Measurements from ENCODE around the gene STAU1.

The STAU1 gene

GRCh38 chr20:49133571-49133970 is 54.6 kb downstream of the STAU1 start:
- TF ChIP-seq CTCF (IDR thresholded peaks at IDR 0.05; ENCODE audit: extremely low read depth, insufficient read depth, missing control alignments) = no peak
- DNase-seq (ENCODE audit: low spot score) = no peak
- in situ Hi-C loops (cut with MboI; ENCODE audit: low pct_unique_long_range_greater_than_20kb, low sequenced_read_pairs, unreplicated experiment) = loop anchor here (5.0 kb wide), 1 partner anchor 84 kb away; the partner anchor contains the start of gene DDX27

DNA sequence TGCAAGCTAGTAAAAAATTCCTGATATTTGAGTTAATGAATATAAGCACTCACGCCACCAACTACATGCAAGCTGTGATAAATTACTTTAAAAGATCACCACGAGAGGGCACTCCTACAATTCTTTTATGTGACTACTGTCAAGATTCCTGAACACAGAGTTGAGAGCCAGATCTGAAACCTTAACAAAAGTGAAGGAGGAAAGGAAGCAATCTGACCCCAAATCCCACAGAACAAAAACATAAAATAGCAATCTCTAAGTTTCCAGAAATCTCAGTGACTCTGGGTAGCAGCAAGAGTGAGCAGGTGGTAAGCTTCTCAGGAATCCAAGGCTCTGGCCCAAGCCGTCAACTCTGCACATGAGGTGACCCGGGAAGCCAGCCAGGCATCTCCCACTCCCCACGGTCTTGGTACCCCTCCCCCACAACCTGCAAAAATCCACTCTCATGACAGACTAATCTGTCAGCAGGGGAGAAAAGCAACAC is 55.1 kb downstream of the STAU1 start:
- DNase-seq (ENCODE audit: low spot score) = peak; percentile 54
- peak; percentile 50 for TF ChIP-seq CTCF (IDR thresholded peaks at IDR 0.05; ENCODE audit: extremely low read depth, insufficient read depth, missing control alignments)
- in situ Hi-C loops (cut with MboI; ENCODE audit: low pct_unique_long_range_greater_than_20kb, low sequenced_read_pairs, unreplicated experiment) = loop anchor here (5.0 kb wide), 1 partner anchor 84 kb away; the partner anchor contains the start of gene DDX27

DNA sequence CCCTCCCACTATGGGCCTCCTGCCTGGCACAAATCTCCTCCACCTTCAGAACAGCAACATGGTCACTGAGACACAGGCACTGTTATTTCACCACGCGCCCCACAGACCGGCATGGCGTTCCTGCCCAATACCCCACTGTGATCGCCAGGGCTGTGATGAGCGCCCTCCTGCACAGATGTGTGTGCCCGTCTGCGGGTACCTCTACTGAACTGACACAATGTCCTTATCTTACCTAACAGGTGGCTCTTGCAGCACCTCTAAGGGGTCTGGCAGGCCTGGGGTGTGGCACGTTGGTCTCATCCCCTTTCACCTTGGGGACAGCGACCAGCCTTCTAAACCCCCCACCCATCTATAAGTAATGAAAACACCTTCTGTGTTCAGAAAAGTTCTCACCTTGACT is 64.2 kb downstream of the STAU1 start:
- in situ Hi-C loops (cut with MboI; ENCODE audit: low pct_unique_long_range_greater_than_20kb, low sequenced_read_pairs, unreplicated experiment) = no loop called here
- no peak for DNase-seq (ENCODE audit: low spot score)
- TF ChIP-seq CTCF (IDR thresholded peaks at IDR 0.05; ENCODE audit: extremely low read depth, insufficient read depth, missing control alignments) = no peak

GRCh38 chr20:49122920-49123319 is 65.2 kb downstream of the STAU1 start:
- DNase-seq (ENCODE audit: low spot score) = no peak
- TF ChIP-seq CTCF (IDR thresholded peaks at IDR 0.05; ENCODE audit: extremely low read depth, insufficient read depth, missing control alignments) = no peak
- in situ Hi-C loops (cut with MboI; ENCODE audit: low pct_unique_long_range_greater_than_20kb, low sequenced_read_pairs, unreplicated experiment) = no loop called here

DNA sequence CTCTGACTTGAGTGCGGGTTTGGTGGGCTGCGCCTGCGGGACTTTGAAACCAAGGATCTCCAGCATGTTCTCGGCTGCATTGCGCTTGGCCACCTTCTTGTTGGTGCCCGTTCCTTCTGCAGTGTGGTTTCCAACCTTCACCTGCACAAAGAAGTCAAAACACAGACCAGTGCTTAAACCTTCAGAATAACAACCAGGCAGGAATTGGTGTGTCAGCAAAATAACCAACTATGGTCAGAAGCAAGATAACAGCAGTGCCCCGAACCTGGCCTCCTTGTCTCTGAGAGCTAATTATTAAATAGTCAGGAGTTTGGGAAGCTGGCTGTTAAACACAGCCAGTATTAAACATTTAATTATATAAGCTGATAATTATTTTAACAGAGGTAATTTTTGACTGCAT is 68.1 kb downstream of the STAU1 start:
- in situ Hi-C loops (cut with MboI; ENCODE audit: low pct_unique_long_range_greater_than_20kb, low sequenced_read_pairs, unreplicated experiment) = no loop called here
- no peak for TF ChIP-seq CTCF (IDR thresholded peaks at IDR 0.05; ENCODE audit: extremely low read depth, insufficient read depth, missing control alignments)
- no peak for DNase-seq (ENCODE audit: low spot score)

GRCh38 chr20:49118307-49118706 is 69.8 kb downstream of the STAU1 start:
- in situ Hi-C loops (cut with MboI; ENCODE audit: low pct_unique_long_range_greater_than_20kb, low sequenced_read_pairs, unreplicated experiment) = no loop called here
- TF ChIP-seq CTCF (IDR thresholded peaks at IDR 0.05; ENCODE audit: extremely low read depth, insufficient read depth, missing control alignments) = no peak
- DNase-seq (ENCODE audit: low spot score) = no peak

GRCh38 chr20:49115564-49115963 is 72.6 kb downstream of the STAU1 start:
- in situ Hi-C loops (cut with MboI; ENCODE audit: low pct_unique_long_range_greater_than_20kb, low sequenced_read_pairs, unreplicated experiment) = no loop called here
- DNase-seq (ENCODE audit: low spot score) = no peak
- no peak for TF ChIP-seq CTCF (IDR thresholded peaks at IDR 0.05; ENCODE audit: extremely low read depth, insufficient read depth, missing control alignments)
